Sciatic nerve (tissue), 1 donor: ENCODE results near the gene ARL16. TPM values are rescaled to one million over a fixed set of nuclear protein-coding genes. Genes with fewer than 3 reads are reported as not detected.

ENCODE experiments used
- microRNA-seq: library from miRNA; unstranded; fragments of <30 nt; microRNA quantifications from one replicate; pipeline ENCODE4 v1.2.0, GENCODE V29; 2020
- total RNA-seq: library from RNA; stranded (reverse); fragmentation: NEBNext Ultra II Directional; extraction: Animal tissue kit (Norgen Biotek cat#: 25700); gene quantifications from one replicate; pipeline ENCODE4 v1.2.1, GENCODE V29; 2021
- donor health status: DM: no; HTN: no; CAD: no.

ARL16 gene
- total RNA-seq, 1 donor from 2014 or later, result 31.8 TPM

Small RNAs within 50 kb of the gene (microRNA-seq; reads per million reads assigned to microRNA genes)
- not detected for gene MIR6786

Other genes with a start within 250 kb of the ARL16 start
- gene ACTG1, start 171.0 kb downstream of the ARL16 start, total RNA-seq, result 2,552 TPM
- gene FSCN2, start 155.4 kb downstream of the ARL16 start, total RNA-seq, result 1.6 TPM
- 20.0 TPM for gene FAAP100, start 131.4 kb downstream of the ARL16 start, total RNA-seq
- 82.3 TPM for gene NPLOC4, start 46.7 kb downstream of the ARL16 start, total RNA-seq
- 0.85 TPM for gene TSPAN10, start 46.6 kb downstream of the ARL16 start, total RNA-seq
- gene PDE6G, start 27.3 kb downstream of the ARL16 start, total RNA-seq, result not detected
- gene OXLD1, start 17.2 kb downstream of the ARL16 start, total RNA-seq, result 17.9 TPM
- gene CCDC137, start 17.1 kb downstream of the ARL16 start, total RNA-seq, result 10.2 TPM
- gene HGS, start 214 bp upstream of the ARL16 start, total RNA-seq, result 79.8 TPM
- gene MRPL12, start 19.6 kb upstream of the ARL16 start, total RNA-seq, result 23.6 TPM
- gene SLC25A10, start 28.5 kb upstream of the ARL16 start, total RNA-seq, result 23.0 TPM
- 7.8 TPM for gene GCGR, start 120.4 kb upstream of the ARL16 start, total RNA-seq
- 91.5 TPM for gene MCRIP1, start 149.5 kb upstream of the ARL16 start, total RNA-seq
- not detected for gene PPP1R27, start 151.3 kb upstream of the ARL16 start, total RNA-seq
- 248 TPM for gene P4HB, start 176.7 kb upstream of the ARL16 start, total RNA-seq
- gene ARHGDIA, start 187.5 kb upstream of the ARL16 start, total RNA-seq, result 387 TPM
- gene ALYREF, start 207.8 kb upstream of the ARL16 start, total RNA-seq, result 45.9 TPM
- gene ANAPC11, start 207.9 kb upstream of the ARL16 start, total RNA-seq, result 58.2 TPM
- gene NPB, start 218.4 kb upstream of the ARL16 start, total RNA-seq, result 0.80 TPM
- gene PCYT2, start 227.6 kb upstream of the ARL16 start, total RNA-seq, result 34.1 TPM
- gene SIRT7, start 234.4 kb upstream of the ARL16 start, total RNA-seq, result 17.7 TPM
- gene MAFG, start 243.9 kb upstream of the ARL16 start, total RNA-seq, result 27.8 TPM